ENCODE results near the gene MAPK7.

Gene MAPK7

DNA sequence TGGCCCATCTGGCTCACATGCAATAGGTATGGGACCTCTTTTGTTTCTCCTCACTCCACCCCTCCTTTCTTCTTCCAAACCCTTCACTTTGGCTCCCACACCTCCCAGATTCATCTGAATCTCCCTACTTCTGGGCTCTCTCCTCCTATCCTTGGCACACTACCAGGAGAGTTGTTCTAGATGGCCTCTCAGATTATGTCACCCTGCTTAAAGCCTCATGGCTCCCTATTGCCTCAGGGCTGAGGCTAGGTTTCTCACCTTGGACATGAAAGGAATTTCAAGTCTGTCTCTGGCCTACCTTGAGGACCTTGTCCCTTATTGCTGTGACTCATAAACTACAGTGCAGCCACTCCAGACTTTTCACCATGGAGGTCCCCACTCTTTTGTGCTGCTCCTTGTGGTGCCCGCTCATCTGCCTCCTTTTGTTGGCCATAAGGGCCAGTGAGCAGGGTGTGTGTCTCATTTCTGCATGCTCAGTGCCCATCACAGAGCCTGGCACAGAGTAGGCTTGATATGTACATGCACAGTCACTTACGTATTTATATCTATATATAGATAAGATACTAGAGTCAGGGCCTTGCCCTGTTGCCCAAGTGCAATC, 9.7 kb downstream of the MAPK7 start:
- peak overlapping the region; percentile 50 for H3K27ac Mint-ChIP-seq
- peaks cover 9% of the 10 kb centered on the region for H3K4me1 Mint-ChIP-seq (ENCODE audit: low read depth)
- no peaks in the 10 kb centered on the region for H3K9me3 Mint-ChIP-seq
- no peak overlapping the region for H3K4me3 Mint-ChIP-seq
- peaks cover 3% of the 10 kb centered on the region for H3K27me3 Mint-ChIP-seq
- peaks cover 6% of the 10 kb centered on the region for H3K36me3 Mint-ChIP-seq (ENCODE audit: low read depth)

DNA sequence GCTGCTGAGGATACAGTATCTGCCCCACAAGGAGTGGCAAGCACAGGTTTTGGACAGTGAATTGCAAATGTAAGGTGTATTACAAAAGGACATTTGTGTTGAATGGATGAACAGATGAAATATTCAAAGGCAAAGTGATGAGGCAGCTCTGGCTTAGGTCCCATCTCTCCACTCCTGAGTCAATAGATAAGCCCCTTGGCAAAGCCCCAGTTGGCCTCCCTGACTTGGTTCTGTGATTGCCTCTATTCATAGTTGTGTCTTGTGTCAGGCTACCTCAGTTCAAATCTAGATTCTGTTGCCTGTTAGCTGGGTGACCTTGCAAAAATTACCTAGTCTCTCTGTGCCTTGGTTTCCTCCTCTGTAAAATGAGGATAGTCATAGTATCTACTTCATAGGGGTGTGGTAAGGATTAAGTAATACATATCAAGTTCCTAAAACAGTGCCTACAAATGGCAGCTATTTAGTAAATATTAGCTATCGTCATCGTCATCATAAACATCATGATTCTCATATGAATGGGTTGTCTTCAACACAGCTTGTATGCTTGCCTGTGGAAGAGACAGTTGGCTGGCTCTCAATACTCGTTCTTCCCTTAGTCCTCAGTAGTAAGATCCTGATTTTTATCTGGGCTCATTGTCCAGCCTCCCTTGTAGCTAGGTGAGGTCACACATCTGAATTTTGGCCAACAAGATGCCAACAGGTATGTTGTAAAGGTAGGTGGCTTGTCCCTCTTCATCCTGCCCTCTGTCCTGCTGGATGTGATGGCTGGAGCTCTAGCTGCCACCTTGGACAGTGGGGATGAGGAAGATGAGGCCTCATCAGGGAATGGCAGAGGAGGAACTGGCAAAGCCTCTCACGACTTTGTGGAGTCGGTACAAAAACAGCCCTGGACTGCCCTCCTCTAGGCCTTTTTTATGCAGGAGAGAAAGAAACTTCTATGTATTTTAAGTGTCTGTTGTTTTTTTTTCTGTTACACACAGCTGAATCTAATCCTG, 10.8 kb downstream of the MAPK7 start:
- Mint-ChIP-seq H3K9me3 (no peaks in the 10 kb centered on the region), H3K27me3 (peaks cover 3% of the 10 kb centered on the region), H3K4me1 (ENCODE audit: low read depth) (peaks cover 9% of the 10 kb centered on the region), H3K27ac (no peak overlapping the region), H3K36me3 (ENCODE audit: low read depth) (peaks cover 5% of the 10 kb centered on the region), H3K4me3 (no peak overlapping the region)

GRCh38 chr17:19390951-19391350, 12.7 kb downstream of the MAPK7 start:
- H3K4me3 Mint-ChIP-seq: no peak overlapping the region
- H3K36me3 Mint-ChIP-seq (ENCODE audit: low read depth): no peaks in the 10 kb centered on the region

GRCh38 chr17:19391432-19391831, 13.1 kb downstream of the MAPK7 start:
- Mint-ChIP-seq H3K27ac (no peak overlapping the region), H3K27me3 (peaks cover 3% of the 10 kb centered on the region), H3K36me3 (ENCODE audit: low read depth) (no peaks in the 10 kb centered on the region), H3K4me3 (no peak overlapping the region), H3K9me3 (no peaks in the 10 kb centered on the region), H3K4me1 (ENCODE audit: low read depth) (peaks cover 7% of the 10 kb centered on the region)

More at GRCh38 chr17:19390951-19391350, 12.7 kb downstream of the MAPK7 start:
- Mint-ChIP-seq H3K27me3 (peaks cover 3% of the 10 kb centered on the region), H3K4me1 (ENCODE audit: low read depth) (peaks cover 9% of the 10 kb centered on the region), H3K9me3 (no peaks in the 10 kb centered on the region), H3K27ac (no peak overlapping the region)

DNA sequence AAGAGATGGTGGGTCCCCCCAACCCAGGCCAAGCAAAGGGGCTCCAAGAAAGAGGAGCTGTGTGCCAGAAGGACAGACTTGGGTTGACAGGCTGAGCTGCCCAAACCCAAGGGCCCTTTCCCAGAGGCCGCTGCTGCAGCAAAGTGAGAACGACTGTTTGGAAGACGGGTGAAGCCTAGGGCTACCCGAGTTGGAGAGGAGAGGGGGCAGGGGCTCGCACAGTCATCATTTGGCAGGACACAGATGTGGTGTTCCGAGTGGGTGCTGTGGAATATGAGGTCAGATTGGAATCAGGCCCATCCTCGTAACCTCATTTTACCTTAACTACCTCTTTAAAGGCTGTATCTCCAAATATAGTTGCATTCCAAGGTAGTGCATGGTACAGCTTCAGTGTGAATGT, 14.0 kb downstream of the MAPK7 start:
- peaks cover 3% of the 10 kb centered on the region for H3K4me1 Mint-ChIP-seq (ENCODE audit: low read depth)
- no peaks in the 10 kb centered on the region for H3K9me3 Mint-ChIP-seq
- peaks cover 3% of the 10 kb centered on the region for H3K27me3 Mint-ChIP-seq
- no peak overlapping the region for H3K4me3 Mint-ChIP-seq
- H3K27ac Mint-ChIP-seq: no peak overlapping the region
- H3K36me3 Mint-ChIP-seq (ENCODE audit: low read depth): no peaks in the 10 kb centered on the region

GRCh38 chr17:19397556-19398041, 19.3 kb downstream of the MAPK7 start:
- no peaks in the 10 kb centered on the region for H3K36me3 Mint-ChIP-seq (ENCODE audit: low read depth)
- no peak overlapping the region for H3K4me3 Mint-ChIP-seq
- no peak overlapping the region for H3K27ac Mint-ChIP-seq
- no peaks in the 10 kb centered on the region for H3K4me1 Mint-ChIP-seq (ENCODE audit: low read depth)
- no peaks in the 10 kb centered on the region for H3K9me3 Mint-ChIP-seq
- no peaks in the 10 kb centered on the region for H3K27me3 Mint-ChIP-seq

DNA sequence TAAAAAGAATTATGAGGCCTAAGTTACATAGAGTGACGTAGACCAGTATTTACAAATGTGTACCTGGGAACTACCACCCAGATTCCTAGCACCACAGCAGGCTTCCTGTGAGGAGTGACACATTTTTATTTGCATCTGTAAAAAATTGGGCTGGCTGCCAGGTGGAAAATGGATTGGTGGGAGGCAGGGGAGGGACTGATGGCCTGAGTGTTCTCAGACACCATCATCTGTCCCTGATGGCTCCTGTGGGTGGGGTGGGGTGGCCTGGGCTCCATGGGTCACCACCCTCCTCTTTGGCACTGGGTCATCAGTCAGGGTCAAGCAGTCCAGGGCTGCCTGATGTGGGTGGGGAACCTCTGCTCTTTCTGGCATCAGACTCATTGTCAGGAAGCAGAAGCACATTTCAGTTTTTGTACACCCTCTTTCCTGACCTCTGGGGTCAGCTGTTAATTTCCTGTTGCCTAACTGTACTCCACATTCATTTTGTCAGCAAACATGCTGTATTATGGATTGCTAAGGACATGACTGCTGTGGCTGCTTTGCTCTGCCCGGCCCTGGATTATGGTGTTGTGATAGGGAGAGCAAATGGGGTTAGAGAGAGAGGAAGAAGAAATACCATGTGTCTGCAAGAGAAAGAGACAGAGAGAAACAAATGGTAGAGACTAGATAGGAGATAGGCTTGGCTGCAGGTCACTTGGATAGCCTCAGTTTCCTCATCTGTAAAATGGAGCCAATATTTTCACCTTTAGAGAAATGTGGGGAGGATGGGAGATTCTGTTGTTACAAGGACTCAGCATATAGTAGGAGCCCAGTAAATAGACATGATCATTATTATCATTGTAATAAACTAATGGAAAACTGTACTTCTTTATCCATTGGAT, 20.2 kb downstream of the MAPK7 start:
- Mint-ChIP-seq H3K4me3 (no peak overlapping the region), H3K27ac (no peak overlapping the region), H3K9me3 (no peaks in the 10 kb centered on the region), H3K4me1 (ENCODE audit: low read depth) (no peaks in the 10 kb centered on the region), H3K36me3 (ENCODE audit: low read depth) (no peaks in the 10 kb centered on the region), H3K27me3 (no peaks in the 10 kb centered on the region)

DNA sequence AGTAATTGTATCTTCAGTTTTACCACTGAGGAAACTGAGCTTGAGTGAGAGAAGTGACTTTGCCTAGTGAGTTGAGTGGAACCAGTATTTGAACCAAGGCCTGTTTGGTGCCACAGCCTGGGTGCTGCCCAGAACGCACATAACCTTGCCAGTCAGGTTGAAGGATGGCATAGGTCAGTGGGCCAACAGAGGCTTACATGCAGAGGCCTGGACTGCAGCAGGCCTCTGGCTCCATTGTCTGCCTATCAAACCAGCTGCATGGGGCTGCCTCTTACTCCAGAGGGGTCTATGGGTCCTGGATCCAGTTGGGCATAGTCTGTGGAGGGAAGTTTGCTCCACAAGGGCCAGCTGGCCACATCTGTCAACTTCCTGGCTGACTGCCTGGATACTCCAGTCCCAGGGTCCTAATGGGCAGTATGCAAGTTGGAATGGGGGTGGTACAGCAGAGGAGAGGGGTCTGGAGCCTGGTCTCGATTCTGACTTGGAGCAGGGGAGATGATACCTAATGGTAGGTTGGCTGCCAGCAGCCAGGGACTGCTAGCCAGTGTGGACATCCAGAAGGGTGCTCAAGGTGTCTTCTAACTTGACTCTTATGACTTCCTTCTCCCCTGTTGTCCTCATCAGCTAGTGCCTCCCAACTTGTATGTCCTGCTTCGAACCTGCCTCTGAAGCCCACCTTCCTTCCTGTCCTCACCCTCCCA, 21.6 kb downstream of the MAPK7 start:
- H3K36me3 Mint-ChIP-seq (ENCODE audit: low read depth): no peaks in the 10 kb centered on the region
- H3K4me1 Mint-ChIP-seq (ENCODE audit: low read depth): no peaks in the 10 kb centered on the region
- no peak overlapping the region for H3K4me3 Mint-ChIP-seq
- no peaks in the 10 kb centered on the region for H3K9me3 Mint-ChIP-seq
- no peak overlapping the region for H3K27ac Mint-ChIP-seq
- no peaks in the 10 kb centered on the region for H3K27me3 Mint-ChIP-seq

DNA sequence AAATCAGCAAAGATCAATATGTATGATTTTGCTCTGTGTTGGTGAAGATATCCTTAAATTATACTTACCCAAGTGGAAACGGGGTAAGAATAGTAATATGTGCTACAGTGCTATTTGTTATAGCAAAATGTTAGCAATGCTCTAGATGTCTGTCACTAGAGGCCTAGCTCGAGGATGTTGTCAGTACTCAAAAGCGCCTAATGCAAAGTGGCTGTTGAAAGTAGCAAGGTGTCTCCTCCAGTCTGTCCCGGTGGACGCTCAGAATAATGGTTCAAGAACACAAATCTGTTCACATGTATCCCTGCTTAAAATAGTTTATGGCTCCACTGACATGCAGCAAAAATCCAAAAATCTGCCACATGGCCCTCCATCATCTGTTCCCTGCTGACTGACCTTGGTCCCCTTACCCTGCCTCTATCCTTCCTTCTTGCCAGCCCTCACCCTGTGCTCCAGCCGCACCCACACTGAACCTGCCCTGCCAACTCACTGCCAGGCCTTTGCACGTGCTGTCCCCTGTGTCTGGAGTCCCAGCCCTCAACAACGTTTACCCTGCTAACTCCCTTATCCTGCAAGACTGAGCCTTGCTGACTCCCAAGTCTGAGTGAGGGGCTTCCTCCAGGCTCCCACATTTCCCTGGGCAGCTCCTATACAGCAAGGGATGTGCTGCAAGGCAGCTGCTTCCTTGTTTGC, 23.2 kb downstream of the MAPK7 start:
- Mint-ChIP-seq H3K27me3 (no peaks in the 10 kb centered on the region), H3K27ac (no peak overlapping the region), H3K36me3 (ENCODE audit: low read depth) (no peaks in the 10 kb centered on the region), H3K4me1 (ENCODE audit: low read depth) (no peaks in the 10 kb centered on the region), H3K4me3 (no peak overlapping the region), H3K9me3 (no peaks in the 10 kb centered on the region)

GRCh38 chr17:19402171-19402570, 23.9 kb downstream of the MAPK7 start:
- Mint-ChIP-seq H3K36me3 (ENCODE audit: low read depth) (no peaks in the 10 kb centered on the region), H3K4me1 (ENCODE audit: low read depth) (no peaks in the 10 kb centered on the region), H3K27me3 (no peaks in the 10 kb centered on the region), H3K27ac (no peak overlapping the region), H3K4me3 (no peak overlapping the region), H3K9me3 (no peaks in the 10 kb centered on the region)

GRCh38 chr17:19403021-19403420, 24.7 kb downstream of the MAPK7 start:
- Mint-ChIP-seq H3K4me1 (ENCODE audit: low read depth) (no peaks in the 10 kb centered on the region), H3K36me3 (ENCODE audit: low read depth) (no peaks in the 10 kb centered on the region), H3K27me3 (no peaks in the 10 kb centered on the region), H3K9me3 (no peaks in the 10 kb centered on the region), H3K27ac (no peak overlapping the region), H3K4me3 (no peak overlapping the region)

DNA sequence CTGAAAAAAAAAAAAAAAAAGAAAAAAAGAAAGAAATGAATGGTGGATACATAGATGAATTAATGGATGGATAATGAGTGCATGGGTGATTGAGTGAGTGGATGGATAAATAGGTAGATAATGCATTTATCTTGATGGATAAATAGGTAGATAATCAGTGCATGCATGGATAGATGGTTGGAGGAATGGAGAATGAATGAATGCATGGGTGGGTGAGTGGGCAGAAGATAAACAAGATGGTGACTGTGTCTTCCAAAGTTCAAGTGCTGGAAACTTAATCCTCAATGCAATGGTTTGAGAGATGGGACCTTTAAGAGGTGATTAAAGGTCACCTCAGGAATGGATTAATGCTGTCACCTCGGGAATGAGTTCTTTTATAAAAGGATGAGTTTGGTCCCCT, 26.0 kb downstream of the MAPK7 start:
- H3K27ac Mint-ChIP-seq: no peak overlapping the region

DNA sequence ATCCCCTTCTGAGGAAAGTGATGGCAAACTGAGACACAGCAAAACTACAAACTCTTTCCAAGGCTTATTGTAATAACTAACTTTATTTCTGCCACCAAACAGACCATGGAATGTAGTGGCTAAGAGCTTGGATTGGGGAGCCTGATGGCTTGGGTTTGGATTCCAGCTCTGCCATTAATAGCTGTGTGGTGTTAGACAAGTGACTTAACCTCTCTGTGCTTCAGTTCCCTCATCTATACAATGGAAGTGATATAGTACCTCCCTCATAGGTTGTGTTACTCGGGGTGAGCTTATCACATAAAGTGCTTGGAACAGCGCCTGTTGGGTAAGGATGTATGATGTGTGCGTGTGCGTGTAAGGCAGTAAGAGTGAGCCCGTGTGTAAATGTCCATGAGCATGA, 26.8 kb downstream of the MAPK7 start:
- no peak overlapping the region for H3K27ac Mint-ChIP-seq
- no peaks in the 10 kb centered on the region for H3K36me3 Mint-ChIP-seq (ENCODE audit: low read depth)
- H3K27me3 Mint-ChIP-seq: no peaks in the 10 kb centered on the region
- H3K9me3 Mint-ChIP-seq: no peaks in the 10 kb centered on the region
- H3K4me1 Mint-ChIP-seq (ENCODE audit: low read depth): no peaks in the 10 kb centered on the region
- H3K4me3 Mint-ChIP-seq: no peak overlapping the region

More for the DNA sequence above, 26.0 kb downstream of the MAPK7 start:
- H3K4me1 Mint-ChIP-seq (ENCODE audit: low read depth): no peaks in the 10 kb centered on the region
- H3K9me3 Mint-ChIP-seq: no peaks in the 10 kb centered on the region
- no peaks in the 10 kb centered on the region for H3K36me3 Mint-ChIP-seq (ENCODE audit: low read depth)
- no peak overlapping the region for H3K4me3 Mint-ChIP-seq
- H3K27me3 Mint-ChIP-seq: no peaks in the 10 kb centered on the region

All from stimulated activated naive CD8-positive, alpha-beta T cell treated with anti-CD3 and anti-CD28 coated beads, Interleukin-15, Interleukin-2, amounts not matched to agents 100 ng/mL and 50 ng/mL, for 24 hours (primary cell).